ENCODE results near the gene GFM1. TPM values are rescaled to one million over a fixed set of nuclear protein-coding genes. Genes with fewer than 3 reads are reported as not detected.

GFM1 gene
- total and polyA plus RNA-seq, 2 of the 13 experiments (the other 11 are each of a cell fraction or from before 2014, with no cell fraction given), result 10.5 to 59.0 TPM

GRCh38 chr3:158642005-158642404 is 2.3 kb upstream of the GFM1 start (continued):
- TF ChIP-seq, protein P1, sequence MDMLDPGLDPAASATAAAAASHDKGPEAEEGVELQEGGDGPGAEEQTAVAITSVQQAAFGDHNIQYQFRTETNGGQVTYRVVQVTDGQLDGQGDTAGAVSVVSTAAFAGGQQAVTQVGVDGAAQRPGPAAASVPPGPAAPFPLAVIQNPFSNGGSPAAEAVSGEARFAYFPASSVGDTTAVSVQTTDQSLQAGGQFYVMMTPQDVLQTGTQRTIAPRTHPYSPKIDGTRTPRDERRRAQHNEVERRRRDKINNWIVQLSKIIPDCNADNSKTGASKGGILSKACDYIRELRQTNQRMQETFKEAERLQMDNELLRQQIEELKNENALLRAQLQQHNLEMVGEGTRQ (IDR thresholded peaks at IDR 0.05; ENCODE audit: low read depth, low read length), result no peak
- TF ChIP-seq, protein P1 (CRISPR knock-in tag; IDR thresholded peaks at IDR 0.05; ENCODE audit: borderline replicate concordance), result no peak
- no peak for TF ChIP-seq STAT5B (CRISPR knock-in tag; IDR thresholded peaks at IDR 0.05)
- TF ChIP-seq, protein P2, sequence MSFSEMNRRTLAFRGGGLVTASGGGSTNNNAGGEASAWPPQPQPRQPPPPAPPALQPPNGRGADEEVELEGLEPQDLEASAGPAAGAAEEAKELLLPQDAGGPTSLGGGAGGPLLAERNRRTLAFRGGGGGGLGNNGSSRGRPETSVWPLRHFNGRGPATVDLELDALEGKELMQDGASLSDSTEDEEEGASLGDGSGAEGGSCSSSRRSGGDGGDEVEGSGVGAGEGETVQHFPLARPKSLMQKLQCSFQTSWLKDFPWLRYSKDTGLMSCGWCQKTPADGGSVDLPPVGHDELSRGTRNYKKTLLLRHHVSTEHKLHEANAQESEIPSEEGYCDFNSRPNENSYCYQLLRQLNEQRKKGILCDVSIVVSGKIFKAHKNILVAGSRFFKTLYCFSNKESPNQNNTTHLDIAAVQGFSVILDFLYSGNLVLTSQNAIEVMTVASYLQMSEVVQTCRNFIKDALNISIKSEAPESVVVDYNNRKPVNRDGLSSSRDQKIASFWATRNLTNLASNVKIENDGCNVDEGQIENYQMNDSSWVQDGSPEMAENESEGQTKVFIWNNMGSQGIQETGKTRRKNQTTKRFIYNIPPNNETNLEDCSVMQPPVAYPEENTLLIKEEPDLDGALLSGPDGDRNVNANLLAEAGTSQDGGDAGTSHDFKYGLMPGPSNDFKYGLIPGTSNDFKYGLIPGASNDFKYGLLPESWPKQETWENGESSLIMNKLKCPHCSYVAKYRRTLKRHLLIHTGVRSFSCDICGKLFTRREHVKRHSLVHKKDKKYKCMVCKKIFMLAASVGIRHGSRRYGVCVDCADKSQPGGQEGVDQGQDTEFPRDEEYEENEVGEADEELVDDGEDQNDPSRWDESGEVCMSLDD (CRISPR knock-in tag; IDR thresholded peaks at IDR 0.05; ENCODE audit: borderline replicate concordance), result no peak
- no peak for TF ChIP-seq NR2F6 (IDR thresholded peaks at IDR 0.05)
- TF ChIP-seq NR2F6 (CRISPR knock-in tag; IDR thresholded peaks at IDR 0.05), result no peak
- TF ChIP-seq, protein P3, sequence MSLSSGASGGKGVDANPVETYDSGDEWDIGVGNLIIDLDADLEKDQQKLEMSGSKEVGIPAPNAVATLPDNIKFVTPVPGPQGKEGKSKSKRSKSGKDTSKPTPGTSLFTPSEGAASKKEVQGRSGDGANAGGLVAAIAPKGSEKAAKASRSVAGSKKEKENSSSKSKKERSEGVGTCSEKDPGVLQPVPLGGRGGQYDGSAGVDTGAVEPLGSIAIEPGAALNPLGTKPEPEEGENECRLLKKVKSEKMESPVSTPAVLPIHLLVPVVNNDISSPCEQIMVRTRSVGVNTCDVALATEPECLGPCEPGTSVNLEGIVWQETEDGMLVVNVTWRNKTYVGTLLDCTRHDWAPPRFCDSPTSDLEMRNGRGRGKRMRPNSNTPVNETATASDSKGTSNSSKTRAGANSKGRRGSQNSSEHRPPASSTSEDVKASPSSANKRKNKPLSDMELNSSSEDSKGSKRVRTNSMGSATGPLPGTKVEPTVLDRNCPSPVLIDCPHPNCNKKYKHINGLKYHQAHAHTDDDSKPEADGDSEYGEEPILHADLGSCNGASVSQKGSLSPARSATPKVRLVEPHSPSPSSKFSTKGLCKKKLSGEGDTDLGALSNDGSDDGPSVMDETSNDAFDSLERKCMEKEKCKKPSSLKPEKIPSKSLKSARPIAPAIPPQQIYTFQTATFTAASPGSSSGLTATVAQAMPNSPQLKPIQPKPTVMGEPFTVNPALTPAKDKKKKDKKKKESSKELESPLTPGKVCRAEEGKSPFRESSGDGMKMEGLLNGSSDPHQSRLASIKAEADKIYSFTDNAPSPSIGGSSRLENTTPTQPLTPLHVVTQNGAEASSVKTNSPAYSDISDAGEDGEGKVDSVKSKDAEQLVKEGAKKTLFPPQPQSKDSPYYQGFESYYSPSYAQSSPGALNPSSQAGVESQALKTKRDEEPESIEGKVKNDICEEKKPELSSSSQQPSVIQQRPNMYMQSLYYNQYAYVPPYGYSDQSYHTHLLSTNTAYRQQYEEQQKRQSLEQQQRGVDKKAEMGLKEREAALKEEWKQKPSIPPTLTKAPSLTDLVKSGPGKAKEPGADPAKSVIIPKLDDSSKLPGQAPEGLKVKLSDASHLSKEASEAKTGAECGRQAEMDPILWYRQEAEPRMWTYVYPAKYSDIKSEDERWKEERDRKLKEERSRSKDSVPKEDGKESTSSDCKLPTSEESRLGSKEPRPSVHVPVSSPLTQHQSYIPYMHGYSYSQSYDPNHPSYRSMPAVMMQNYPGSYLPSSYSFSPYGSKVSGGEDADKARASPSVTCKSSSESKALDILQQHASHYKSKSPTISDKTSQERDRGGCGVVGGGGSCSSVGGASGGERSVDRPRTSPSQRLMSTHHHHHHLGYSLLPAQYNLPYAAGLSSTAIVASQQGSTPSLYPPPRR (CRISPR knock-in tag; IDR thresholded peaks at IDR 0.05; ENCODE audit: borderline replicate concordance), result no peak
- TF ChIP-seq GABPB1 (CRISPR knock-in tag; IDR thresholded peaks at IDR 0.05), result no peak
